HG03139 (cell line): ENCODE results near the gene LRCOL1.

Experiments used
- ATAC-seq: cut with Tn5 transposase; IDR thresholded peaks from one replicate; pipeline ENCODE4 v1.9.1; 2021; ENCODE audit not compliant: unreplicated experiment

LRCOL1 gene

DNA sequence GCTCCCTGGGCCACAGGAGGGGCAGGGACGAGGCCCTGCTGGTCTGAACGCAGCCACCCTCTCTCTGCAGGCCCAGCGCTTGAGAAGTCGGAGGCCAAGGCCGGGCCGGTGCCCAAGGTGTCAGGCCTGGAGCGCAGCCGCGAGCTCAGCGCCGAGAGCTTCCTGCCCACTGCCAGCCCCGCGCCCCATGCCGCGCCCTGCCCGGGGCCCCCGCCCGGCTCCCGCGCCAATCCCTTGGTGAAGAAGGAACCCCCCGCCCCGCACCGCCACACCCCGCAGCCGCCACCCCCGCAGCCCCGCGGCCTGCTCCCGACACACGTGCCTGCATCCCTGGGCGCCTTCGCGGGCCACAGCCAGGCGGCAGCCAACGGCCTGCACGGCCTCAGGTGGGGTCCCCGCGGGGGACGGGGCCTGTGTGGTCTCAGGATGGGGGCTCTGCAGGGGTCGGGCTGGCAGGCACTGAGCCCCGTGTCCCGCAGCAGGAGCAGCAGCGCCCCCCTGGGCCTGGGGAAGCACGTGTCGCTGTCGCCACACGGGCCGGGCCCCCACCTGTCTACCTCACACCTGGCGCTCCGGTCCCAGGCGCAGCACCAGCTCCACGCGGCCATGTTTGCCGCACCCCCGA is 40.4 kb downstream of the LRCOL1 start:
- ATAC-seq, result no peak

GRCh38 chr12:132568826-132569480 is 41.4 kb downstream of the LRCOL1 start:
- no peak for ATAC-seq

- no peak for ATAC-seq
Measured at GRCh38 chr12:132568301-132568700, 42.1 kb downstream of the LRCOL1 start.

GRCh38 chr12:132566516-132567131 is 43.8 kb downstream of the LRCOL1 start:
- ATAC-seq, result no peak

GRCh38 chr12:132565365-132565764 is 45.0 kb downstream of the LRCOL1 start:
- ATAC-seq, result no peak

DNA sequence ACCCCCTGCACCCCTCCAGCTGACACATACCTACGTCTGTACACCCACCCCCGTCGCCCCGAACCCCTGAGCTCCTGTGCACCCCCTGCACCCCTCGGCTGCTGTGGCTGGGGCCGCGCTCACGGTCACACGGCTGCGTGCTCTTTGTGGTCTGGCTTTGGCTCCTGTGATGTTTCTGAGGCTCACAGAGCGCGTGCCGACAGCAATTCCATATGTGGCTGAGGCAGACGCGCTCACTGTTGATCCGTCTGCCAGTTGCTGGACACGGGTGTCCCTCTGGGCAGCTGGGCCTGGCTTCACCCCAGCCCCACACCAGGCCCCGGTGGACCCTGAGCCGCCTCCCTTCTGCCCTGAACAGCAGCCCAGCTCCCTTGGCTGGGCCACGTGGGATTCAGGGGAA is 46.5 kb downstream of the LRCOL1 start:
- no peak for ATAC-seq

DNA sequence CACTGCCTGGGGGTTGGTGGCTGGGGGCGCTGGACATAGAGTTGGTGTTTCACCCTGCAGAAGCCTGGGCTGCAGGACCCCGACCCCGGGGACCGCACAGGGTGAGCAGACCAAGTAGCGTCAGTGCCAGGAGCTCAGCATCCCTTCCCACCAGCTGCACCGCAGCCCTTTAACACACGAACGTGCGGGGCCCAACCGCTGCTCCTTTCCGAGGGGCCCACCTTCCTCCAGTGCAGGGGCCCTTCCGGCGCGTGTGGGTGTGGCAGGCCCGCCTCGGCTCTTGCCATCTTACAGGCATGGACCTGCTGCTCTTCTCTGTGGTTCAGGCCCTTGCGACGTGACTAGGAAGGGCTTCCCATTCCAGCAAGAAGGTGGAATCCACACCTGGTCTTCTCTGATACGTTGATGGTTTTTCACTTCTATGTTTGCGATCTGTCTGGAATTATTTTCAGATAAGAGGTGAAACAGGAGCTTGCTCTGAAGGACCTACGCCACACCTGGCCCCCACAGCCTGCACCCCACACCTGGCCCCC is 47.8 kb downstream of the LRCOL1 start:
- ATAC-seq, result no peak

- ATAC-seq, result no peak
Measured at GRCh38 chr12:132561427-132562156, 48.8 kb downstream of the LRCOL1 start.

DNA sequence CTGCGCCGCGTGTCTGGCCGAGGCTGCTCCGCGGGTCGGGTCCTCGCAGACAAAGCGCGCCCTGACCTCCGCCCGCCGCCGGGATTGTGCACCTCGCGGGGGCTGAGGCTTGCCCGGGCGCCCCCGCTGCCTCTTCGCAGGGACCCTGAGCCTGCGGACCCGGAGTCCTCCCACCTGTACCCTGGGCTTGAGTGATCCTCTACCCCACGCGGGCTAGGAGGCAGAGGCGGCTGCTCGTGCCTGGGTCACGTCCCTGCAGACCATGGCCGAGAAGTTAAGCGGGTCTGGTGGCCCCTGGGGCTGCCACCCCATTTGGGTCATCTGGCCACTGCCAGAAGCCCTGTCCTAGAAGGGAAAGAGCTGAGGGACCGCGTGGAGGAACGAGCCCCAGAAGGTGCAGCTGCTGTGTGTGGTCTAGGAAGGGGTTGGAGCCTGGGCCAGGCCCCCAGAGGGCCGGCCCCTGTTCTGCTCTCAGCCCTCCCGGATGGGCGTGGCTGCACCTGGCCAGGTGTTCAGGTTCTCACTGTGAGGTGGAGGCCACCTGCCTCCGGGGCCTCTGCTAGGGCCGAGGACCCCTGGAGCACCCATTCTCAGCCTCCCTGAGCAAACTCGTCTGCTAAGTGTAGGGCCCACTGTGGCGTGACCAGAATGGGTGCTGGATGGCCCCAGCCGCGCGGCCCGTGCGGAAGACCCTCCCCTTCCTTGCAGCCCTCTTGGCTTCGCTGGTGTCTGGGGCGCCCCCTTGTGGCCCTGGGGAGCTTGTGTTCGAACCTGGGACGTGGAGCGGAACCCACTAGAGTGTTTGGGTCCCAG is 49.6 kb downstream of the LRCOL1 start:
- ATAC-seq, result no peak

- no peak for ATAC-seq
Measured at GRCh38 chr12:132560364-132560613, 50.1 kb downstream of the LRCOL1 start.

DNA sequence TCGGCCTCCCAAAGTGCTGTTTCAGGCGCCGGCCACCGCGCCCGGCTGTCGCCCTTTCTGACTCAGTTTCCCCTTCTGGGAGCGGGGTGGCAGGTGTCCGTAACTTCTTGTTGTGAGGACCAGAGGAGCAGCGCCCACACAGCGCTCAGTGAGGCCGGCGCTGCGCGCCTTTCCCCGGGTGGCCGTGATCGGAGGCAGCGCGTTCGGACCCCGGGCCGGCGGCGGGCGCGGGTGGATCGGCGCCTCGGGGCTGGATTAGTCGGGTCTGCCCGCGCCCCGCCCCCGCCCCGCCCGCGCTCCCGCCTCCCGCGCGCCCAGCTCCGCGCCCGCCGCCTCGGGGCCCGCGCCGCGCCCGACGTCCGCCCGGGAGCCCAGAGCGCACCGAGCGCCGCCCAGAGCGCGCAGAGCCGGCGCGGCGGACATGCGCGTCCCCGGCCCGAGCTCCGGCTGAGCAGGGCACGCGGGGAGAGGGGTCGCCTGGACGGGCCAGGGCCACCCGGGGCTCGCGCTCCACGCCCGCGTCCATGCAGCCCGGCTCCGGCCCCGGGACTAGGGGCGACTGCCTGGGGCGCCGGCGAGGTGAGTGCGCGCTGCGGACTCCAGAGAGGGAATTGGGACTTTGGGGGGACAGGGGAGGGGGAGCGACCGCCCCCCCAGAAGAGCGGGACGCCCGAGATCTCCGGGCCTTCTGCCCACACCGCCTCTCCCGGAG is 50.6 kb downstream of the LRCOL1 start:
- no peak for ATAC-seq

GRCh38 chr12:132558861-132559623 is 51.3 kb downstream of the LRCOL1 start:
- ATAC-seq, result no peak

GRCh38 chr12:132558042-132558856 is 52.1 kb downstream of the LRCOL1 start:
- no peak for ATAC-seq

DNA sequence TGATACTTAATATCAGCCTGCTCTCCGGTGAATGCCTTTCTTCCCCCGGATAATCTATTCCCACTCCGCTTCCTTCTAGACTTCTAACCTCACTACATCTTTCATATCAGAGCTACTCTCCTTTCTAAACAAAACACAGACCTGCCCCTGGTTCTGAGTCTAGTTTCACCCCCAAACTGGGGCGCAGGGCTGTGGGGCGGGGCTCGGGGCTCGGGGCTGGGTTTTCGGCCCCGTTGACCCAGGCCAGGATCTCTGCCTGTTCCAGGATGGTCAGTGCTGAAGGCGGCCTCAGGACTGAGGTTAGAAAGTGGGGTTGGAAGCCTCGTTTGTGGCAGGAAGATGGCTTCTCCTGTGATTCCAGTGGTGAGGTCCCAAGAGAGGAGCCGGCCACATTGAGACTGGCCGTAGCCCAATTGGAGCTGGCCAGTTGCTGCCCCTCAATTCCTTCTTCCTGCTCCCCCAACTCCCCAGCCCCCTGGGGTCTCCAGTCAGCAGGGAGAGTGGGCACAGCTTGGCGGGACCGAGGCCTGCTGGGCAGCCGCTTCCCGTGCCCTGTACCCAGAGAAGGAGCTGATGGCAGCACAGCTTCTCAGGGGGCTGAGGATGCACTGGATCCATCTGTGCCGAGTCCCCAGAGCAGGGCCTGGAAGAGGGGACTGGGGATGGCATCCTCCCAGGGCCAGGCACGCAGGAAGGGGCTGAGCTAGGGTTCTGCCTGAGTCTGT is 52.9 kb downstream of the LRCOL1 start:
- ATAC-seq, result no peak

DNA sequence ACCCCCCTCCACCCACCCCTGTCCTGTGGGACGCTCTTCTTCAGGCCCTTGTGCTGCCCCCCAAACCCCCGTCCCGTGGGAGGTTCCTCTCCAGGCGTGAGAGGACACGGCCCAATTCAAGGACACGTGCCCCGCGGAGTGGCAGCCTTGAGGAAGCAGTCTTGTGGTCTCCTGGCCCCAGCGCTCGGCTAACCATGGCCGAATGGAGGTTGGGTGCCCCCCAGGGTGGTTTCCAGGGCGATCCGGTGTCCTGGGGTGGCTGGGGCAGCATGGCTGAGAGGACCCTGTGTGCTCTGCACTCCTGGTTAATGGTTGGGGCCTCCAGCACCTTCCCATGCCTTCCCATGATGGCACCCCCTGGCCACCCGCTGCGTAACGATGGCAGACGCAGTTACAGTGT is 53.6 kb downstream of the LRCOL1 start:
- no peak for ATAC-seq

DNA sequence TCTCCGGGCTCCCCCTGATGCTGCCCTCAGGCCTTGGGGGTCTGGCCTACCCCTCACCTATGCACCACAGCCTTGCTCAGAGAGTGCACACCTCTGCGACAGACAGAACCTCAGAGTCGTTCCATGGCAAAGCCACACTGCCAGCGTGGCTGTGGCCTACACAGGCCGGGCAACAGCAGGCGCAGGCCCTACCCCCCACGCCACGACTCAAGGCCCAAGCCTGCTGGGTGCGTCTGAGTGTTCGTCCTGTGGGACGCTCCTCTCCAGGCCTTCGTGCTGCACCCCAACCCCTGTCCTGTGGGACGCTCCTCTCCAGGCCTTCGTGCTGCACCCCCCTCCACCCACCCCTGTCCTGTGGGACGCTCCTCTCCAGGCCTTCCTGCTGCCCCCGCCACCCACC is 54.2 kb downstream of the LRCOL1 start:
- no peak for ATAC-seq

DNA sequence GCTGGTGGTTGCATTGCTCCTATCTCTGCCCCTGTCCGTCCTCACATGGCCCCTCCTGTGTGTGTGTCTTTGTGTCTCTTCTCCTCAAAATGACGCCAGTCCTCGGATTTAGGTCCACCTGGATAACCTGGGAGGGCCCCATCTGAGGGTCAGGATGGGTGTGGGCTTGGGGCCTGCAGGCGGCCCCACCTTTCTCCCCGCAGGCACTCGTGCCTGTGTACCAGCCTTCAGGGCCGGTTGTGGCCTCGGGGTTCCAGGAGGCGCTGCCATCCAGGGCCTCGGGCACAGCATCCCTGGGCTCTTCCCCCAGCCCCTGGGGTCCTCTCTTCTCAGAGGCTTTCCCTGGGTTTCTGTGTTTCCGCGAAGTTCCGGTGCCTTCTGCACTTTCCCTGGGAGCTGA is 54.7 kb downstream of the LRCOL1 start:
- no peak for ATAC-seq
